GM12878 (cell line): Measurements from ENCODE around the gene PATL2. TPM values are rescaled to one million over a fixed set of nuclear protein-coding genes. Genes with fewer than 3 reads are reported as not detected.

Source experiments
- ATAC-seq: fragments of 200-7000 bp; cut with Tn5 transposase; 3 replicates; pipeline ENCODE4 v1.9.1; 2020; ENCODE audit warnings: mild to moderate bottlenecking, moderate library complexity
- BruUV-seq: library from RNA; stranded (reverse); fragments of 400-500 nt; replicated peaks from 2 replicates; lab custom pipeline; 2021; lab: Mats Ljungman, UMichigan
- CTCF ChIA-PET: fragments of 300-600 bp; sonication (Branson Sonifier 250); formaldehyde crosslinking; extraction: SDS; loops from one replicate; lab custom pipeline; 2021; ENCODE audit warnings: inconsistent platforms; lab: Yijun Ruan, JAX
- POLR2A ChIA-PET: fragments of 350-600 bp; formaldehyde crosslinking; extraction: SDS; loops from one replicate; lab custom pipeline; 2021; ENCODE audit warnings: inconsistent platforms; lab: Charles Lee
- RAD21 ChIA-PET: fragments of 300-600 bp; sonication (Branson Sonifier 250); formaldehyde crosslinking; loops from one replicate; lab custom pipeline; 2023; ENCODE audit warnings: antibody characterized with exemption; ENCODE audit not compliant: unreplicated experiment; lab: Charles Lee
- SMC1A ChIA-PET: fragments of 300-600 bp; sonication (Branson Sonifier 250); formaldehyde crosslinking; loops from one replicate; lab custom pipeline; 2023; ENCODE audit not compliant: unreplicated experiment, uncharacterized antibody; lab: Charles Lee
- DNase-seq: peaks from one replicate; pipeline ENCODE4 v3.0.0-alpha.2; 2011; ENCODE audit warnings: low read depth, low spot score
- FAIRE-seq: peaks from 3 replicates; lab custom pipeline; 2011; peaks lifted over from hg19 to GRCh38; lab: Jason Lieb, UNC
- H2AFZ ChIP-seq: 2 replicates; pipeline ENCODE4 v1.6.0; 2011; ENCODE audit warnings: low read depth, low read length, control low read depth; ENCODE audit not compliant: control insufficient read depth
- H3K27ac ChIP-seq: 2 replicates; pipeline ENCODE4 v1.5.1; 2011; ENCODE audit warnings: control low read depth; ENCODE audit not compliant: control insufficient read depth, insufficient read depth
- H3K27me3 ChIP-seq, 2 experiments: replicated peaks in 1 of 2; 2 replicates each; pipeline versions ENCODE4 v1.6.0 to v1.6.1; 2011; ENCODE audit warnings: low read length in 1 of 2; ENCODE audit not compliant: control insufficient read depth in 2 of 2, insufficient read depth in 2 of 2
- H3K36me3 ChIP-seq, 2 experiments: 2 replicates each; pipeline ENCODE4 v1.5.1; 2011; ENCODE audit warnings: low read length in 1 of 2; ENCODE audit not compliant: control insufficient read depth in 2 of 2, insufficient read depth in 2 of 2
- H3K4me1 ChIP-seq: 2 replicates; pipeline ENCODE4 v1.6.1; 2011; ENCODE audit warnings: mild to moderate bottlenecking, low read length, moderate library complexity, mixed read lengths; ENCODE audit not compliant: control insufficient read depth, insufficient read depth
- H3K4me2 ChIP-seq: 2 replicates; pipeline ENCODE4 v1.6.0; 2011; ENCODE audit warnings: control low read depth; ENCODE audit not compliant: control insufficient read depth, insufficient read depth
- H3K4me3 ChIP-seq: fragments of 200-600 bp; sonication (generic); 2 replicates; pipeline ENCODE4 v1.5.1; 2016
- H3K79me2 ChIP-seq: 2 replicates; pipeline ENCODE4 v1.6.0; 2011; ENCODE audit warnings: low read length; ENCODE audit not compliant: control insufficient read depth, insufficient read depth
- H3K9ac ChIP-seq: 2 replicates; pipeline ENCODE4 v1.8.0; 2011; ENCODE audit warnings: low read length, control low read depth, mixed read lengths; ENCODE audit not compliant: control insufficient read depth, insufficient read depth
- H3K9me3 ChIP-seq: replicated peaks from 3 replicates; pipeline ENCODE4 v1.5.1; 2011; ENCODE audit warnings: mild to moderate bottlenecking, low read length; ENCODE audit not compliant: control insufficient read depth, insufficient read depth
- H4K20me1 ChIP-seq: 2 replicates; pipeline ENCODE4 v1.6.0; 2011; ENCODE audit not compliant: control insufficient read depth, insufficient read depth
- CHD4 ChIP-seq: fragments of 200-600 bp; sonication (generic); IDR thresholded peaks from 2 replicates; pipeline ENCODE4 v1.6.1; 2016; ENCODE audit warnings: mild to moderate bottlenecking
- CREM ChIP-seq: IDR thresholded peaks from 2 replicates; pipeline ENCODE4 v1.6.1; 2014; ENCODE audit warnings: antibody characterized with exemption, low read depth
- E4F1 ChIP-seq: fragments of 450-650 bp; IDR thresholded peaks from 2 replicates; pipeline ENCODE4 v1.6.1; 2018; ENCODE audit warnings: borderline replicate concordance, mild to moderate bottlenecking; ENCODE audit not compliant: partially characterized antibody
- HCFC1 ChIP-seq: fragments of 150-350 bp; IDR thresholded peaks from 2 replicates; pipeline ENCODE4 v1.6.1; 2014; ENCODE audit warnings: low read length
- LARP7 ChIP-seq: fragments of 450-650 bp; IDR thresholded peaks from 2 replicates; pipeline ENCODE4 v1.6.1; 2017; ENCODE audit warnings: mild to moderate bottlenecking
- NR2C2 ChIP-seq: IDR thresholded peaks from 2 replicates; pipeline ENCODE4 v1.6.1; 2011; ENCODE audit warnings: borderline replicate concordance, low read depth; ENCODE audit not compliant: control insufficient read depth, insufficient read length
- NRF1 ChIP-seq: conservative IDR thresholded peaks from 2 replicates; pipeline ENCODE4 v1.6.1; 2011; ENCODE audit warnings: mild to moderate bottlenecking, low read depth, low read length, improper control_type of control experiment
- RAD51 ChIP-seq: fragments of 450-650 bp; IDR thresholded peaks from 2 replicates; pipeline ENCODE4 v1.6.1; 2016; ENCODE audit warnings: moderate library complexity, mild to moderate bottlenecking, inconsistent platforms
- SP1 ChIP-seq: IDR thresholded peaks from one replicate; pipeline ENCODE4 v1.6.1; 2011; ENCODE audit warnings: low read depth, low read length
- SUZ12 ChIP-seq: fragments of 200-600 bp; sonication (generic); IDR thresholded peaks from one replicate; pipeline ENCODE4 v1.6.1; 2018; ENCODE audit warnings: antibody characterized with exemption, mild to moderate bottlenecking; ENCODE audit not compliant: unreplicated experiment
- ZBTB11 ChIP-seq: fragments of 450-650 bp; formaldehyde crosslinking; IDR thresholded peaks from 2 replicates; pipeline ENCODE4 v1.5.0; 2022; ENCODE audit warnings: mild to moderate bottlenecking, missing genetic modification characterization
- WGBS: methylation state at CpG from one replicate; pipeline ENCODE4 v1.1.6; 2016; ENCODE audit warnings: low lambda C conversion rate; ENCODE audit not compliant: insufficient replicate concordance, insufficient coverage; ENCODE audit errors: missing lambda C conversion rate; 5-methylcytosine and 5-hydroxymethylcytosine counted together
- in situ Hi-C: fragments of 300-500 bp; cut with MboI; formaldehyde crosslinking; loops from 9 replicates; pipeline ENCODE4 v1.14.3; 2018; ENCODE audit warnings: mixed read lengths
- intact Hi-C: fragments of 100-400 bp; cut with micrococcal nuclease; formaldehyde crosslinking; loops from one replicate; pipeline ENCODE4 v1.14.2; 2022; ENCODE audit not compliant: unreplicated experiment
- polyA plus RNA-seq, 11 experiments: library from polyadenylated mRNA; depleted of rRNA in 4 of 11; unstranded in 6 of 11; stranded (reverse) in 5 of 11; fragments of >200 nt; fragmentation: Nextera tagmentation in 4 of 11; fragmentation: Illumina TruSeq in 1 of 11; extraction: Ambion mirVana in 4 of 11; extraction: Trizol in 1 of 11; gene quantifications; 1 replicate in 1 of 11; 2 replicates in 10 of 11; pipeline versions ENCODE4 v1.2.1 to v1.2.3, GENCODE V29; 2011 to 2016; ENCODE audit warnings: inconsistent platforms in 2 of 11, missing spikeins in 2 of 11, low read depth in 1 of 11
- total RNA-seq, 4 experiments: library from RNA; depleted of rRNA in 3 of 4; stranded (reverse); fragments of >200 nt in 3 of 4; fragmentation: Illumina TruSeq in 1 of 4; extraction: Trizol in 1 of 4; gene quantifications; 2 replicates each; pipeline versions ENCODE4 v1.2.1 to v1.2.3, GENCODE V29; 2013 to 2021
- TF ChIP-seq, protein P1 (sequence below): fragments of 150-350 bp; IDR thresholded peaks from 2 replicates; pipeline ENCODE4 v1.6.1; 2016; ENCODE audit warnings: low read depth, low read length

The PATL2 gene
- total and polyA plus RNA-seq, 10 of the 15 experiments (the other 5 are each of a cell fraction or from before 2014, with no cell fraction given): 4.2 to 16.2 (median 12.1) TPM

DNA sequence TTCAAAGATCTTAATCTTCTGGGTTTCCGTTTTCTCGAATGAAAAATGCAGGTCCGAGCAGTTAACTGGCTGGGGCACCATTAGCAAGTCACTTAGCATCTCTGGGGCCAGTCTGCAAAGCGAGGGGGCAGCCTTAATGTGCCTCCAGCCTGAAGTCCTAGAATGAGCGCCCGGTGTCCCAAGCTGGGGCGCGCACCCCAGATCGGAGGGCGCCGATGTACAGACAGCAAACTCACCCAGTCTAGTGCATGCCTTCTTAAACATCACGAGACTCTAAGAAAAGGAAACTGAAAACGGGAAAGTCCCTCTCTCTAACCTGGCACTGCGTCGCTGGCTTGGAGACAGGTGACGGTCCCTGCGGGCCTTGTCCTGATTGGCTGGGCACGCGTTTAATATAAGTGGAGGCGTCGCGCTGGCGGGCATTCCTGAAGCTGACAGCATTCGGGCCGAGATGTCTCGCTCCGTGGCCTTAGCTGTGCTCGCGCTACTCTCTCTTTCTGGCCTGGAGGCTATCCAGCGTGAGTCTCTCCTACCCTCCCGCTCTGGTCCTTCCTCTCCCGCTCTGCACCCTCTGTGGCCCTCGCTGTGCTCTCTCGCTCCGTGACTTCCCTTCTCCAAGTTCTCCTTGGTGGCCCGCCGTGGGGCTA, at the start of gene PATL2, which contains the start of gene B2M (continued):
- no peak for TF ChIP-seq ZBTB11
- peak; percentile 44; the same call in 1 of the 2 replicates for TF ChIP-seq RAD51
- TF ChIP-seq CREM: peak; percentile 99
- TF ChIP-seq SP1: peak; percentile 94
- no peak for TF ChIP-seq SUZ12
- peak; percentile 49 for TF ChIP-seq HCFC1
- TF ChIP-seq CHD4: no peak
- TF ChIP-seq NR2C2: no peak
- no peak for TF ChIP-seq NRF1

DNA sequence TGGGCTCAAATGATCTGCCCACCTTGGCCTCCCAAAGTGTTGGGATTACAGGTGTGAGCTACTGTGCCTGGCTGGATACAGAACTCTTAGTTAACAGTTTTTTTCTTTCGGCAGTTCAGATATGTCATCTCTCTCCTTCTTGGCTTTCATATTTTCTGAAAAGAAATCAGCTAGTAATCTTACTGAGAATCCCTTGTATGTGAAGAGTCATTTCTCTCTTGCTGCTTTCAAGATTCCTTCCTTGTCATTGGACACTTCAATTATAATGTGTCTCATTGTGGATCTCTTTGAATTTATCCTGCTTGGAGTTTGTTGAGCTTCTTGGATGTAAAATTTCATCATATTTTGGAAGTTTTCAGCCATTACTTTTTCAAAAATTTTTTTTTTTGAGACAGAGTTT, 42.2 kb upstream of the PATL2 start:
- CTCF ChIA-PET: no interaction called here
- Histone ChIP-seq H4K20me1 (no peaks in the 10 kb centered on the region), H3K27ac (no peak overlapping the region), H3K79me2 (no peaks in the 10 kb centered on the region), H2AFZ (no peak overlapping the region), H3K9ac (no peak overlapping the region), H3K4me3 (no peak overlapping the region), H3K9me3 (no peaks in the 10 kb centered on the region; the same call in 2 of the 3 replicates), H3K27me3 (no peaks in the 10 kb centered on the region), H3K4me1 (no peaks in the 10 kb centered on the region), H3K4me2 (no peak overlapping the region), H3K36me3 (no peaks in the 10 kb centered on the region)
- POLR2A ChIA-PET: interaction anchor here (0.5 kb wide), 1 partner anchor 157 kb away, joined by 4 read pairs; no protein-coding TSS in a partner anchor
- FAIRE-seq (no peak), DNase-seq (no peak), ATAC-seq (no peak)
- 100% methylated on average over 1 of the region's 1 CpG for WGBS
- no TSS peak for BruUV-seq
- intact Hi-C loops: no loop called here
- in situ Hi-C loops: no loop called here
- SMC1A ChIA-PET: interaction anchor here (1.1 to 2.7 kb wide), 2 partner anchors 16 to 25 kb away, joined by 3 to 13 read pairs; partner anchors contain the start of gene TRIM69
- RAD21 ChIA-PET: no interaction called here
- TF ChIP-seq, protein P1, sequence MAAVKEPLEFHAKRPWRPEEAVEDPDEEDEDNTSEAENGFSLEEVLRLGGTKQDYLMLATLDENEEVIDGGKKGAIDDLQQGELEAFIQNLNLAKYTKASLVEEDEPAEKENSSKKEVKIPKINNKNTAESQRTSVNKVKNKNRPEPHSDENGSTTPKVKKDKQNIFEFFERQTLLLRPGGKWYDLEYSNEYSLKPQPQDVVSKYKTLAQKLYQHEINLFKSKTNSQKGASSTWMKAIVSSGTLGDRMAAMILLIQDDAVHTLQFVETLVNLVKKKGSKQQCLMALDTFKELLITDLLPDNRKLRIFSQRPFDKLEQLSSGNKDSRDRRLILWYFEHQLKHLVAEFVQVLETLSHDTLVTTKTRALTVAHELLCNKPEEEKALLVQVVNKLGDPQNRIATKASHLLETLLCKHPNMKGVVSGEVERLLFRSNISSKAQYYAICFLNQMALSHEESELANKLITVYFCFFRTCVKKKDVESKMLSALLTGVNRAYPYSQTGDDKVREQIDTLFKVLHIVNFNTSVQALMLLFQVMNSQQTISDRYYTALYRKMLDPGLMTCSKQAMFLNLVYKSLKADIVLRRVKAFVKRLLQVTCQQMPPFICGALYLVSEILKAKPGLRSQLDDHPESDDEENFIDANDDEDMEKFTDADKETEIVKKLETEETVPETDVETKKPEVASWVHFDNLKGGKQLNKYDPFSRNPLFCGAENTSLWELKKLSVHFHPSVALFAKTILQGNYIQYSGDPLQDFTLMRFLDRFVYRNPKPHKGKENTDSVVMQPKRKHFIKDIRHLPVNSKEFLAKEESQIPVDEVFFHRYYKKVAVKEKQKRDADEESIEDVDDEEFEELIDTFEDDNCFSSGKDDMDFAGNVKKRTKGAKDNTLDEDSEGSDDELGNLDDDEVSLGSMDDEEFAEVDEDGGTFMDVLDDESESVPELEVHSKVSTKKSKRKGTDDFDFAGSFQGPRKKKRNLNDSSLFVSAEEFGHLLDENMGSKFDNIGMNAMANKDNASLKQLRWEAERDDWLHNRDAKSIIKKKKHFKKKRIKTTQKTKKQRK: no peak
- TF ChIP-seq LARP7 (no peak), E4F1 (no peak)
